Uterus (tissue), 2 donors: Measurements from ENCODE around the gene COX7A1.

Experiments
- CTCF ChIP-seq, 4 experiments: fragments of 200-600 bp in 2 of 4; fragments of 450-650 bp in 2 of 4; sonication (generic) in 2 of 4; IDR thresholded peaks; one replicate each; pipeline ENCODE4 v1.5.1; 2016 to 2019; ENCODE audit warnings: antibody characterized with exemption in 4 of 4, mild to moderate bottlenecking in 2 of 4, moderate library complexity in 1 of 4
- POLR2A ChIP-seq, 2 donors: fragments of 450-650 bp; IDR thresholded peaks; one replicate each; pipeline ENCODE4 v1.6.1; 2016; ENCODE audit warnings: antibody characterized with exemption in 2 of 2, mild to moderate bottlenecking in 1 of 2, moderate library complexity in 1 of 2

- no peak for TF ChIP-seq CTCF (IDR thresholded peaks at IDR 0.05)
- TF ChIP-seq POLR2A (IDR thresholded peaks at IDR 0.05), result no peak
Observed at GRCh38 chr19:36149673-36150406, 2.4 kb downstream of the COX7A1 start.
